Endothelial cell of umbilical vein (primary cell): ENCODE data around the gene RPS2. TPM values are rescaled to one million over a fixed set of nuclear protein-coding genes. Genes with fewer than 3 reads are reported as not detected.

Experiments used
- BruUV-seq: library from RNA; stranded (reverse); fragments of 400-500 nt; replicated peaks from 2 replicates; lab custom pipeline; 2021; lab: Mats Ljungman, UMichigan
- CTCF ChIA-PET: fragments of 300-600, 350-600 bp; sonication (Branson Sonifier 250); formaldehyde crosslinking; loops from one replicate; lab custom pipeline; 2021; ENCODE audit warnings: antibody characterized with exemption, inconsistent platforms; lab: Charles Lee
- POLR2A ChIA-PET: fragments of 300-600, 350-600 bp; sonication (Branson Sonifier 250); formaldehyde crosslinking; loops from one replicate; lab custom pipeline; 2021; ENCODE audit warnings: antibody characterized with exemption, inconsistent platforms; lab: Charles Lee
- DNase-seq: peaks from one replicate; pipeline ENCODE4 v3.0.0-alpha.2; 2011; ENCODE audit warnings: low read depth, low spot score
- FAIRE-seq: peaks from 2 replicates; lab custom pipeline; 2011; peaks lifted over from hg19 to GRCh38; lab: Jason Lieb, UNC
- H2AFZ ChIP-seq: 2 replicates; pipeline ENCODE4 v1.6.0; 2012; ENCODE audit warnings: low read depth, low read length, control low read depth, inconsistent platforms
- H3K27ac ChIP-seq: 2 replicates; pipeline ENCODE4 v1.5.1; 2011; ENCODE audit warnings: low read depth, mild to moderate bottlenecking, control low read depth, low read length, moderate library complexity; ENCODE audit not compliant: insufficient read depth
- H3K27me3 ChIP-seq, 2 experiments: 2 replicates each; pipeline versions ENCODE4 v1.6.0 to v1.6.1; 2011; ENCODE audit warnings: low read length in 2 of 2, mixed read lengths in 1 of 2; ENCODE audit not compliant: control insufficient read depth in 2 of 2, insufficient read depth in 2 of 2
- H3K36me3 ChIP-seq, 2 experiments: 2 replicates in 1 of 2; 3 replicates in 1 of 2; pipeline ENCODE4 v1.5.1; 2011; ENCODE audit warnings: low read length in 2 of 2, mild to moderate bottlenecking in 1 of 2, moderate library complexity in 1 of 2; ENCODE audit not compliant: control insufficient read depth in 2 of 2, insufficient read depth in 2 of 2; ENCODE audit errors: extremely low read depth in 1 of 2
- H3K4me1 ChIP-seq: 3 replicates; pipeline ENCODE4 v1.5.1; 2011; ENCODE audit warnings: mild to moderate bottlenecking, low read length; ENCODE audit not compliant: control insufficient read depth, insufficient read depth; ENCODE audit errors: extremely low read depth
- H3K4me2 ChIP-seq: 2 replicates; pipeline ENCODE4 v1.6.1; 2011; ENCODE audit warnings: low read length, control low read depth, mixed read lengths; ENCODE audit not compliant: insufficient read depth
- H3K4me3 ChIP-seq, 3 experiments: fragments of 200-600 bp in 1 of 3; sonication (generic), shearing (Covaris generic) in 1 of 3; replicated peaks in 1 of 3; 2 replicates each; pipeline ENCODE4 v1.5.1; 2011 to 2016; ENCODE audit warnings: control low read depth in 3 of 3, low read length in 3 of 3, mild to moderate bottlenecking in 2 of 3, inconsistent platforms in 1 of 3, low read depth in 1 of 3, moderate library complexity in 1 of 3; ENCODE audit not compliant: insufficient read depth in 1 of 3
- H3K79me2 ChIP-seq: 2 replicates; pipeline ENCODE4 v1.6.0; 2012; ENCODE audit warnings: low read length, inconsistent platforms; ENCODE audit not compliant: control insufficient read depth, insufficient read depth
- H3K9ac ChIP-seq: replicated peaks from 2 replicates; pipeline ENCODE3; 2011; ENCODE audit warnings: low read length, control low read depth; ENCODE audit not compliant: insufficient read depth; ENCODE audit errors: extremely low read depth
- H3K9me1 ChIP-seq: replicated peaks from 3 replicates; pipeline ENCODE4 v1.6.0; 2011; ENCODE audit warnings: mild to moderate bottlenecking, low read length; ENCODE audit not compliant: control insufficient read depth, insufficient read depth; ENCODE audit errors: extremely low read depth
- H3K9me3 ChIP-seq: replicated peaks from 2 replicates; pipeline ENCODE4 v1.5.1; 2012; ENCODE audit warnings: low read length, inconsistent platforms; ENCODE audit not compliant: control insufficient read depth, insufficient read depth
- H4K20me1 ChIP-seq: replicated peaks from 2 replicates; pipeline ENCODE3; 2011; ENCODE audit warnings: mild to moderate bottlenecking, low read length; ENCODE audit not compliant: control insufficient read depth, insufficient read depth; ENCODE audit errors: extremely low read depth
- EZH2 ChIP-seq: IDR thresholded peaks from 2 replicates; pipeline ENCODE4 v1.6.1; 2012; ENCODE audit warnings: borderline replicate concordance, low read depth, mild to moderate bottlenecking, moderate library complexity, low read length, inconsistent platforms; ENCODE audit not compliant: severe bottlenecking
- FOS ChIP-seq: IDR thresholded peaks from 2 replicates; pipeline ENCODE4 v1.6.1; 2011; ENCODE audit warnings: mild to moderate bottlenecking, low read length, moderate library complexity, borderline replicate concordance; ENCODE audit not compliant: insufficient read depth
- GATA2 ChIP-seq: IDR thresholded peaks from 2 replicates; pipeline ENCODE4 v1.7.0; 2011; ENCODE audit warnings: low read depth, mild to moderate bottlenecking, moderate library complexity, mixed read lengths, low read length; ENCODE audit not compliant: insufficient read length, insufficient read depth
- JUN ChIP-seq: IDR thresholded peaks from 2 replicates; pipeline ENCODE4 v1.6.1; 2011; ENCODE audit warnings: borderline replicate concordance, low read depth; ENCODE audit not compliant: insufficient read length, insufficient read depth
- MAX ChIP-seq: IDR thresholded peaks from 2 replicates; pipeline ENCODE4 v1.6.1; 2011; ENCODE audit not compliant: insufficient read depth, insufficient read length
- MYC ChIP-seq: IDR thresholded peaks from one replicate; pipeline ENCODE4 v1.6.1; 2011; ENCODE audit warnings: mild to moderate bottlenecking, low read depth, low read length
- POLR2A ChIP-seq: IDR thresholded peaks from 2 replicates; pipeline ENCODE4 v1.6.1; 2012; ENCODE audit warnings: low read depth, mild to moderate bottlenecking, control low read depth, low read length
- POLR2AphosphoS5 ChIP-seq: IDR thresholded peaks from 2 replicates; pipeline ENCODE4 v1.6.1; 2012; ENCODE audit warnings: low read depth, mild to moderate bottlenecking, control low read depth, low read length, moderate library complexity; ENCODE audit not compliant: insufficient read depth
- dilution Hi-C: fragments of 300-500 bp; cut with MboI; formaldehyde crosslinking; loops from one replicate; pipeline ENCODE4 v1.15.0; 2019; ENCODE audit warnings: low sequenced_read_pairs; ENCODE audit not compliant: extremely low pct_ligation_motif_present
- intact Hi-C: fragments of 100-400 bp; cut with micrococcal nuclease; formaldehyde crosslinking; loops from one replicate; pipeline ENCODE4 v1.10.0; 2022
- polyA plus RNA-seq, 4 experiments: library from polyadenylated mRNA; depleted of rRNA in 3 of 4; stranded (reverse) in 3 of 4; unstranded in 1 of 4; fragments of >200 nt; gene quantifications; 2 replicates each; pipeline versions ENCODE4 v1.2.1 to v1.2.3, GENCODE V29; 2011 to 2012; ENCODE audit warnings: missing spikeins in 1 of 4
- total RNA-seq: library from RNA; stranded (reverse); gene quantifications from 2 replicates; pipeline ENCODE4 v1.2.3, GENCODE V29; 2021
- TF ChIP-seq, protein P1 (sequence below), 2 donors: IDR thresholded peaks; 1 replicate in 1 of 2; 2 replicates in 1 of 2; pipeline ENCODE4 v1.5.1; 2011; ENCODE audit warnings: low read length in 2 of 2, mild to moderate bottlenecking in 2 of 2, moderate library complexity in 2 of 2, control low read depth in 1 of 2, inconsistent platforms in 1 of 2, low read depth in 1 of 2; ENCODE audit not compliant: insufficient read depth in 1 of 2; ENCODE audit errors: extremely low read depth in 1 of 2

RPS2 gene
- total and polyA plus RNA-seq, 2 donors (not counting 3 experiments of a cell fraction or from before 2014, with no cell fraction given): 2,793 to 9,021 TPM

DNA sequence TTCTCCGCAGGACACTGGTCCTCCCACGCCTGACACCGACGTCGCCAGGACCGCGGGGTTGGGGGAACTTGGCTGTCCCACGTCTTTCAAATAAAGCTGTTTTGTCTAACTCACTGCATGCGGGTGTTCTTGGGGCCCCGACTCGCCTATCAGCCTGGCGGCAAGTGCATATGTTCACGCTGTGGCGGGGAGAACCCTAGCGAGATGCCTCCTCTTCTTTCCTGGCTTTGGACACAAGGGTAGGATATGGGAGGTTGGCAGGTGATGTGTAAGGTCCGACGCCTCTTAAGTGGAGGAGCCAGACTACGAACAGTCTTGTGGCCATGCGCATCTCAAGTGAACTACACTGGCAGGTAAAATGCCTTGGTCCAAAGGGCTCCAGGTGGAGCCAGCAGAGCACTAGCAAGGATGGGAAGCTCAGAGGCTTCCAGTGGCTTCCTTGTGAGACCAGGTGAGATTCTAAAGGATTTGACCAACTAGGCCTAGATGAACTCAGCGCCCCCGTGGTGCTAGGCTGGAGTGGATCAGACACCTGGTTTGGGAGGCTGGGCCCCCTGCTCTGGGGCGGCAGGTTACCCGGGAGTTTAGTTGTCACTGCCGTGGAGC is 873 bp upstream of the RPS2 start:
- no peaks in the 10 kb centered on the region for H3K27me3 ChIP-seq
- ChIA-PET POLR2A (interaction anchor here (0.7 to 1.4 kb wide), 8 partner anchors 9 to 545 kb away, joined by 3 to 7 read pairs (median 4); partner anchors contain the start of genes NUBP2, SPSB3 and UQCC4), CTCF (interaction anchor here (0.9 to 1.6 kb wide), 4 partner anchors 13 to 175 kb away, joined by 3 to 7 read pairs (median 4); partner anchors contain the start of gene GFER)
- H3K79me2 ChIP-seq: peaks cover 40% of the 10 kb centered on the region
- intact Hi-C loops: loop anchor here (2.0 kb wide), 1 partner anchor 43 kb away; the partner anchor contains the start of gene ZNF598
- dilution Hi-C loops: no loop called here
- no peaks in the 10 kb centered on the region for H4K20me1 ChIP-seq
- no TSS peak for BruUV-seq
- H3K4me1 ChIP-seq: peaks cover 24% of the 10 kb centered on the region
- peak overlapping the region; percentile 81 for H3K4me2 ChIP-seq
- peak overlapping the region; percentile 58 to 89 (median 71) for H3K4me3 ChIP-seq
- no peak for DNase-seq
- no peaks in the 10 kb centered on the region for H3K9me1 ChIP-seq
- peak overlapping the region; percentile 76 for H3K27ac ChIP-seq
- H3K9ac ChIP-seq: peak overlapping the region; percentile 92
- TF ChIP-seq POLR2A (no peak), JUN (no peak), MAX (no peak), GATA2 (no peak), POLR2AphosphoS5 (no peak), EZH2 (no peak), MYC (no peak), FOS (no peak)
- TF ChIP-seq, protein P1, sequence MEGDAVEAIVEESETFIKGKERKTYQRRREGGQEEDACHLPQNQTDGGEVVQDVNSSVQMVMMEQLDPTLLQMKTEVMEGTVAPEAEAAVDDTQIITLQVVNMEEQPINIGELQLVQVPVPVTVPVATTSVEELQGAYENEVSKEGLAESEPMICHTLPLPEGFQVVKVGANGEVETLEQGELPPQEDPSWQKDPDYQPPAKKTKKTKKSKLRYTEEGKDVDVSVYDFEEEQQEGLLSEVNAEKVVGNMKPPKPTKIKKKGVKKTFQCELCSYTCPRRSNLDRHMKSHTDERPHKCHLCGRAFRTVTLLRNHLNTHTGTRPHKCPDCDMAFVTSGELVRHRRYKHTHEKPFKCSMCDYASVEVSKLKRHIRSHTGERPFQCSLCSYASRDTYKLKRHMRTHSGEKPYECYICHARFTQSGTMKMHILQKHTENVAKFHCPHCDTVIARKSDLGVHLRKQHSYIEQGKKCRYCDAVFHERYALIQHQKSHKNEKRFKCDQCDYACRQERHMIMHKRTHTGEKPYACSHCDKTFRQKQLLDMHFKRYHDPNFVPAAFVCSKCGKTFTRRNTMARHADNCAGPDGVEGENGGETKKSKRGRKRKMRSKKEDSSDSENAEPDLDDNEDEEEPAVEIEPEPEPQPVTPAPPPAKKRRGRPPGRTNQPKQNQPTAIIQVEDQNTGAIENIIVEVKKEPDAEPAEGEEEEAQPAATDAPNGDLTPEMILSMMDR (IDR thresholded peaks at IDR 0.05; ENCODE audit: extremely low read depth in 1 of 2, insufficient read depth in 1 of 2, low read depth in 1 of 2, low read length in 2 of 2): no peak
- no peak for FAIRE-seq
- no peaks in the 10 kb centered on the region for H3K9me3 ChIP-seq
- no peak overlapping the region for H2AFZ ChIP-seq
- peaks cover 8 to 17% of the 10 kb centered on the region in 2 experiments for H3K36me3 ChIP-seq
